ENCODE results near the gene SEC24D. TPM values are rescaled to one million over a fixed set of nuclear protein-coding genes. Genes with fewer than 3 reads are reported as not detected.

SEC24D gene
- total and polyA plus RNA-seq, 2 donors (not counting 3 experiments of a cell fraction or from before 2014, with no cell fraction given), result 81.5 to 127 TPM

DNA sequence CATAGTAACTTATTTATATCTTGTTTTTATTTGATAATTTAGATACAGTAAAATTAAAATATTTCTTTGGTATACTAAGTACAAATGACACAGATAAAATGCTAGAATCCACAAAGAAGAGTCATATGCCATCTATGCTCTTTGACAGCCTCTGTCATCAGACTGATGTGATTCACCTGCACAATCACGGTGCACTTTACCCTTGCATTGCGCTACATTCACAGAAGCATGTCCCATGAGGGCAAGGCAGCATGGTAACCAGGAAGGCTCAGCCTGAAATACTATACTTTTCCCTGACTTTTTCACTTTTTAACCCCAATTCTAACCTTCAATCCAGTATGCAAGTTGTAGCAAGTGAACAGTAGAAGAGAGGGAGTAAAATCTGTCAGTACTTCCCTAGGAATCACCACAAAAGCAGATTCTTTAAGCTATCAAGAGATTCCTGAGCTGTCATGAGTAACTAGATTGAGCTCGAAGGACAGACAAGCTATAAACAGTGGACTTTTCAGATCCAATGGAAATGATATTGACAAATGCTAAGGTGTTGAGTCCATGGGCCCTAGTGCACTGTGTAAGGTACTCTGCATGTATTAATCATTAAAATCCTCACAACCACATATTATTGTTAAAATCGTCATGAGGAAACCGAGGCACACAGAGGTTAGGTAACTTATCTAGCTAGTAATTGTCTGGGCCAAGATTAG lies 14.2 kb downstream of the SEC24D start:
- FAIRE-seq, result no peak
- ChIA-PET POLR2A (no interaction called here), CTCF (interaction anchor here (0.9 to 2.3 kb wide), 4 partner anchors 17 to 50 kb away, joined by 3 to 8 read pairs (median 6); no protein-coding TSS in a partner anchor)
- Histone ChIP-seq H4K20me1 (replicated peaks; ENCODE audit: control insufficient read depth, extremely low read depth, insufficient read depth, low read length) (peaks cover 22% of the 10 kb centered on the region), H3K27ac (ENCODE audit: insufficient read depth, low read depth, low read length) (no peak overlapping the region), H3K4me2 (ENCODE audit: insufficient read depth, low read length) (no peak overlapping the region), H3K4me3 (replicated peaks in 1 of 3; ENCODE audit: insufficient read depth in 1 of 3, low read depth in 1 of 3, low read length in 3 of 3) (no peak overlapping the region), H3K9ac (replicated peaks; ENCODE audit: extremely low read depth, insufficient read depth, low read length) (no peak overlapping the region), H3K79me2 (ENCODE audit: control insufficient read depth, insufficient read depth, low read length) (peaks cover 94% of the 10 kb centered on the region), H3K36me3 (ENCODE audit: control insufficient read depth in 2 of 2, extremely low read depth in 1 of 2, insufficient read depth in 2 of 2, low read length in 2 of 2) (peaks cover 13 to 19% of the 10 kb centered on the region in 2 experiments), H3K4me1 (ENCODE audit: control insufficient read depth, extremely low read depth, insufficient read depth, low read length) (peaks cover 11% of the 10 kb centered on the region), H3K27me3 (ENCODE audit: control insufficient read depth in 2 of 2, insufficient read depth in 2 of 2, low read length in 2 of 2) (no peaks in the 10 kb centered on the region), H3K9me3 (replicated peaks; ENCODE audit: control insufficient read depth, insufficient read depth, low read length) (no peaks in the 10 kb centered on the region), H2AFZ (ENCODE audit: low read depth, low read length) (no peak overlapping the region), H3K9me1 (replicated peaks; ENCODE audit: control insufficient read depth, extremely low read depth, insufficient read depth, low read length) (no peaks in the 10 kb centered on the region)
- TF ChIP-seq FOS (IDR thresholded peaks at IDR 0.05; ENCODE audit: borderline replicate concordance, insufficient read depth, low read length), result no peak
- no peak for TF ChIP-seq POLR2AphosphoS5 (IDR thresholded peaks at IDR 0.05; ENCODE audit: insufficient read depth, low read depth, low read length)
- no peak for TF ChIP-seq GATA2 (IDR thresholded peaks at IDR 0.05; ENCODE audit: insufficient read depth, insufficient read length, low read depth, low read length)
- BruUV-seq (replicated peaks), result no TSS peak
- no peak for DNase-seq (ENCODE audit: low read depth, low spot score)
- dilution Hi-C loops (cut with MboI; ENCODE audit: extremely low pct_ligation_motif_present, low sequenced_read_pairs), result no loop called here
- intact Hi-C loops (cut with micrococcal nuclease), result no loop called here

DNA sequence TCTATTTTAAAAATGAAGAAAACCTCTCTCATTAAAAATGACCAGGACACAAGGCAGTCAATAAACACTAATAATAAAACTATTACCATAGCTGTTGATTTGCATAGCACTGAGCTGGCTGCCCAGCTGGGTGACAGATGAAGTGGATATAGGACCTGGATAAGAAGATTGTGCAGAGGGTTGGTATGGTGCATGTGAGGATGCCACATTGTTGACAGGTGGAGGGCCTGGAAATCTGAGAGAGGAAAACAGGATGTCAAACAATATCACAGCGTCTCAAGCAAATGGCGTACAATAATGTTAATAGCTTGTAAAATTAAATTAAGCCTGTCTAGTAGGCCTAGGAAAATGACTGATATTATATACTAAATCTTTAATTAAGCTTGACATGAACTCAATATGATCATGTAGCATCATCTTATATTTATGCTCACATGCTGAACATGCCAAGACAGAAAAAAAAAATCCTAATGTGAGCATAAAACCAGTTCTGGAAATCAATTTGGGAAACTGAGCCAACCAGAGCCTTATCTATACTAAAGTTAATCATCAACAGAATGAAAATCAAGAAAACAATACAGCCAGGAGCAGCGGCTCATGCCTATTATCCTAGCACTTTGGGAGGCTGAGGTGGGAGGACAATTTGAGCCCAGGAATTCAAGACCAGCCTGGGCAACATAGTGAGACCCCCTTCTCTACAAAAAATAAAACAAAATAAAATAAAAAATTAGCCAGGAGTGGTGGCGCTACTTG lies 18.6 kb downstream of the SEC24D start:
- dilution Hi-C loops (cut with MboI; ENCODE audit: extremely low pct_ligation_motif_present, low sequenced_read_pairs), result no loop called here
- no peaks in the 10 kb centered on the region for H3K9me1 ChIP-seq (replicated peaks; ENCODE audit: control insufficient read depth, extremely low read depth, insufficient read depth, low read length)
- H3K79me2 ChIP-seq (ENCODE audit: control insufficient read depth, insufficient read depth, low read length), result peaks cover 84% of the 10 kb centered on the region
- ChIA-PET CTCF (interaction anchor here (0.7 to 2.0 kb wide), 7 partner anchors 8 to 74 kb away, joined by 3 to 7 read pairs (median 3); no protein-coding TSS in a partner anchor), POLR2A (interaction anchor here (0.7 kb wide), 1 partner anchor 10 kb away, joined by 3 read pairs; no protein-coding TSS in a partner anchor)
- intact Hi-C loops (cut with micrococcal nuclease), result no loop called here
- FAIRE-seq (no peak), DNase-seq (ENCODE audit: low read depth, low spot score) (no peak)
- TF ChIP-seq EZH2 (IDR thresholded peaks at IDR 0.05; ENCODE audit: borderline replicate concordance, low read depth, low read length, severe bottlenecking) (no peak), GATA2 (IDR thresholded peaks at IDR 0.05; ENCODE audit: insufficient read depth, insufficient read length, low read depth, low read length) (no peak), POLR2AphosphoS5 (IDR thresholded peaks at IDR 0.05; ENCODE audit: insufficient read depth, low read depth, low read length) (no peak), FOS (IDR thresholded peaks at IDR 0.05; ENCODE audit: borderline replicate concordance, insufficient read depth, low read length) (no peak)
- TF ChIP-seq, protein P1, sequence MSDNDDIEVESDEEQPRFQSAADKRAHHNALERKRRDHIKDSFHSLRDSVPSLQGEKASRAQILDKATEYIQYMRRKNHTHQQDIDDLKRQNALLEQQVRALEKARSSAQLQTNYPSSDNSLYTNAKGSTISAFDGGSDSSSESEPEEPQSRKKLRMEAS (IDR thresholded peaks at IDR 0.05; ENCODE audit: insufficient read depth, insufficient read length), result no peak
- TF ChIP-seq, protein P2, sequence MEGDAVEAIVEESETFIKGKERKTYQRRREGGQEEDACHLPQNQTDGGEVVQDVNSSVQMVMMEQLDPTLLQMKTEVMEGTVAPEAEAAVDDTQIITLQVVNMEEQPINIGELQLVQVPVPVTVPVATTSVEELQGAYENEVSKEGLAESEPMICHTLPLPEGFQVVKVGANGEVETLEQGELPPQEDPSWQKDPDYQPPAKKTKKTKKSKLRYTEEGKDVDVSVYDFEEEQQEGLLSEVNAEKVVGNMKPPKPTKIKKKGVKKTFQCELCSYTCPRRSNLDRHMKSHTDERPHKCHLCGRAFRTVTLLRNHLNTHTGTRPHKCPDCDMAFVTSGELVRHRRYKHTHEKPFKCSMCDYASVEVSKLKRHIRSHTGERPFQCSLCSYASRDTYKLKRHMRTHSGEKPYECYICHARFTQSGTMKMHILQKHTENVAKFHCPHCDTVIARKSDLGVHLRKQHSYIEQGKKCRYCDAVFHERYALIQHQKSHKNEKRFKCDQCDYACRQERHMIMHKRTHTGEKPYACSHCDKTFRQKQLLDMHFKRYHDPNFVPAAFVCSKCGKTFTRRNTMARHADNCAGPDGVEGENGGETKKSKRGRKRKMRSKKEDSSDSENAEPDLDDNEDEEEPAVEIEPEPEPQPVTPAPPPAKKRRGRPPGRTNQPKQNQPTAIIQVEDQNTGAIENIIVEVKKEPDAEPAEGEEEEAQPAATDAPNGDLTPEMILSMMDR (IDR thresholded peaks at IDR 0.05; ENCODE audit: extremely low read depth in 1 of 2, insufficient read depth in 1 of 2, low read depth in 1 of 2, low read length in 2 of 2), result no peak
- no peak overlapping the region for H3K9ac ChIP-seq (replicated peaks; ENCODE audit: extremely low read depth, insufficient read depth, low read length)
- H3K4me2 ChIP-seq (ENCODE audit: insufficient read depth, low read length), result no peak overlapping the region
- H3K4me3 ChIP-seq (replicated peaks in 1 of 3; ENCODE audit: insufficient read depth in 1 of 3, low read depth in 1 of 3, low read length in 3 of 3), result no peak overlapping the region
- peaks cover 9% of the 10 kb centered on the region for H3K4me1 ChIP-seq (ENCODE audit: control insufficient read depth, extremely low read depth, insufficient read depth, low read length)
- peaks cover 33 to 35% of the 10 kb centered on the region in 2 experiments for H3K36me3 ChIP-seq (ENCODE audit: control insufficient read depth in 2 of 2, extremely low read depth in 1 of 2, insufficient read depth in 2 of 2, low read length in 2 of 2)
- no peaks in the 10 kb centered on the region for H3K27me3 ChIP-seq (ENCODE audit: control insufficient read depth in 2 of 2, insufficient read depth in 2 of 2, low read length in 2 of 2)
- H4K20me1 ChIP-seq (replicated peaks; ENCODE audit: control insufficient read depth, extremely low read depth, insufficient read depth, low read length), result peaks cover 16% of the 10 kb centered on the region
- BruUV-seq (replicated peaks), result no TSS peak
- H3K27ac ChIP-seq (ENCODE audit: insufficient read depth, low read depth, low read length), result no peak overlapping the region
- H2AFZ ChIP-seq (ENCODE audit: low read depth, low read length), result no peak overlapping the region
- H3K9me3 ChIP-seq (replicated peaks; ENCODE audit: control insufficient read depth, insufficient read depth, low read length), result no peaks in the 10 kb centered on the region
